NCI-H2029 treated with DMSO at 0.1 percent for 48 hours (cell line): ENCODE data around the gene EPHA1.
"Not testable (repeated sequence)": the region's sequence is repeated elsewhere in the genome, so short reads cannot be mapped to it uniquely, and the experiment has no call there.

Source experiments
- DNase-seq: peaks from one replicate; lab custom pipeline; 2025; lab: John Stamatoyannopoulos, UW

The EPHA1 gene

GRCh38 chr7:143429770-143430698 is 21.4 kb upstream of the EPHA1 start:
- no peak for DNase-seq

- no peak for DNase-seq
Measured at GRCh38 chr7:143426479-143427142, 18.0 kb upstream of the EPHA1 start.

GRCh38 chr7:143424476-143424875 is 15.8 kb upstream of the EPHA1 start:
- not testable (repeated sequence) for DNase-seq

- DNase-seq: no peak
Measured at GRCh38 chr7:143422033-143422432, 13.4 kb upstream of the EPHA1 start.

- not testable (repeated sequence) for DNase-seq
Measured at GRCh38 chr7:143420624-143421023, 12.0 kb upstream of the EPHA1 start.

GRCh38 chr7:143419880-143420279 is 11.2 kb upstream of the EPHA1 start:
- DNase-seq: no peak

- DNase-seq: no peak
Measured at GRCh38 chr7:143418681-143419458, 10.2 kb upstream of the EPHA1 start.

- no peak for DNase-seq
Measured at GRCh38 chr7:143417734-143418383, 9.2 kb upstream of the EPHA1 start.

- peak; percentile 50 for DNase-seq
Measured at GRCh38 chr7:143416565-143417149, 8.0 kb upstream of the EPHA1 start.

GRCh38 chr7:143415742-143416397 is 7.2 kb upstream of the EPHA1 start:
- no peak for DNase-seq

GRCh38 chr7:143415209-143415608 is 6.6 kb upstream of the EPHA1 start:
- DNase-seq: not testable (repeated sequence)

- no peak for DNase-seq
Measured at GRCh38 chr7:143413123-143413522, 4.5 kb upstream of the EPHA1 start.

- DNase-seq: no peak
Measured at GRCh38 chr7:143411976-143412708, 3.5 kb upstream of the EPHA1 start.

GRCh38 chr7:143410521-143411004 is 1.9 kb upstream of the EPHA1 start:
- no peak for DNase-seq

GRCh38 chr7:143408252-143408685 is 387 bp downstream of the EPHA1 start:
- no peak for DNase-seq

- no peak for DNase-seq
Measured at GRCh38 chr7:143407287-143408251, 1.1 kb downstream of the EPHA1 start.

- no peak for DNase-seq
Measured at GRCh38 chr7:143406002-143406357, 2.7 kb downstream of the EPHA1 start.

- DNase-seq: no peak
Measured at GRCh38 chr7:143405173-143406001, 3.3 kb downstream of the EPHA1 start.
